Left lung (tissue), 10 donors: ENCODE measurements around the gene FUT2. TPM values are rescaled to one million over a fixed set of nuclear protein-coding genes. Genes with fewer than 3 reads are reported as not detected.

ENCODE experiments used
- ATAC-seq: fragments of 200-7000 bp; cut with Tn5 transposase; one replicate; pipeline ENCODE4 v1.9.1; 2020; ENCODE audit warnings: moderate library complexity
- DNase-seq, 4 donors: peaks; one replicate each; pipeline ENCODE4 v3.0.0-alpha.2; 2013 to 2020
- H3K27ac ChIP-seq, 2 donors: fragments of 200-600 bp; sonication (generic) in 1 of 2; one replicate each; pipeline versions ENCODE4 v1.5.0 to v1.8.0; 2020 to 2021
- H3K27me3 ChIP-seq, 2 donors: fragments of 200-600 bp; sonication (generic) in 1 of 2; one replicate each; pipeline versions ENCODE4 v1.5.0 to v1.8.0; 2020 to 2021
- H3K36me3 ChIP-seq, 2 donors: fragments of 200-600 bp; sonication (generic) in 1 of 2; one replicate each; pipeline versions ENCODE4 v1.5.0 to v1.8.0; 2020 to 2021
- H3K4me1 ChIP-seq, 2 donors: fragments of 200-600 bp; one replicate each; pipeline ENCODE4 v1.8.0; 2021
- H3K4me3 ChIP-seq, 2 donors: fragments of 200-600 bp; sonication (generic) in 1 of 2; one replicate each; pipeline versions ENCODE4 v1.5.0 to v1.8.0; 2020 to 2021; ENCODE audit warnings: mild to moderate bottlenecking in 1 of 2
- H3K9me3 ChIP-seq, 2 donors: fragments of 200-600 bp; sonication (generic) in 1 of 2; one replicate each; pipeline versions ENCODE4 v1.5.0 to v1.8.0; 2020 to 2021
- intact Hi-C, 2 donors: fragments of 100-400 bp; cut with DNase I; formaldehyde crosslinking; loops; one replicate each; pipeline versions ENCODE4 v1.11.2 to v1.14.2; 2022
- polyA plus RNA-seq, 6 donors: library from polyadenylated mRNA; unstranded; fragments of 120-200 nt; gene quantifications; one replicate each; pipeline ENCODE4 v1.2.1, GENCODE V29; 2013; ENCODE audit not compliant: insufficient read length in 6 of 6
- total RNA-seq, 2 donors: library from RNA; stranded (reverse); fragmentation: NEBNext Ultra II Directional; extraction: Animal tissue kit (Norgen Biotek cat#: 25700); gene quantifications; one replicate each; pipeline ENCODE4 v1.2.1, GENCODE V29; 2021
- TF ChIP-seq, protein P1 (sequence below), 2 donors: fragments of 200-600 bp; sonication (generic) in 1 of 2; IDR thresholded peaks; one replicate each; pipeline versions ENCODE4 v1.5.0 to v1.8.0; 2021; ENCODE audit warnings: antibody characterized with exemption in 2 of 2
- donor health status: DM: no; HTN: yes; CAD: no.
- donor health status: DM: no; HTN: no; CAD: no.

The FUT2 gene
- total and polyA plus RNA-seq, 8 donors, result 1.1 to 3.7 (median 2.7) TPM

DNA sequence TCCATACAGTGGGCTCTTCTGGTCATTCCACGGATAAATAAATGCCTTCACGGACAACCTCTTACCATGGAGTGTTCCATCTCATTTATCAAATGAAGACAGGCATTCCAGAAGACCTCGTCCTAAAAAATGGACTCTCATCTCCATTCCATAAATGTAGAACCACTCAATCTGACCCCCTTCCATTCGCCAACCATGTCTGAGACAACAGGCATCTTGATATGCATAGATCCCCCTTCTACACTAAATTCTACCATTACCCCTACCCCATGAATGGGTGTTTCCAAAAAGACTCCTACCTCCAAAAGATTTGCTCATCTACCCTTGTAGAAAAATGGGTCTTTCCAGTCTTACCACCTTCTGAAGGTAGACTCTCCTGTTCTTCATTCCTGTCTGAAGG is 35.7 kb downstream of the FUT2 start:
- Histone ChIP-seq H3K4me3 (no peak overlapping the region), H3K9me3 (peaks cover 0 to 8% of the 10 kb centered on the region in 2 donors), H3K4me1 (peaks cover 0 to 5% of the 10 kb centered on the region in 2 donors), H3K27me3 (no peaks in the 10 kb centered on the region), H3K36me3 (peaks cover 0 to 8% of the 10 kb centered on the region in 2 donors), H3K27ac (no peak overlapping the region)
- intact Hi-C loops, result no loop called here
- TF ChIP-seq, protein P1, sequence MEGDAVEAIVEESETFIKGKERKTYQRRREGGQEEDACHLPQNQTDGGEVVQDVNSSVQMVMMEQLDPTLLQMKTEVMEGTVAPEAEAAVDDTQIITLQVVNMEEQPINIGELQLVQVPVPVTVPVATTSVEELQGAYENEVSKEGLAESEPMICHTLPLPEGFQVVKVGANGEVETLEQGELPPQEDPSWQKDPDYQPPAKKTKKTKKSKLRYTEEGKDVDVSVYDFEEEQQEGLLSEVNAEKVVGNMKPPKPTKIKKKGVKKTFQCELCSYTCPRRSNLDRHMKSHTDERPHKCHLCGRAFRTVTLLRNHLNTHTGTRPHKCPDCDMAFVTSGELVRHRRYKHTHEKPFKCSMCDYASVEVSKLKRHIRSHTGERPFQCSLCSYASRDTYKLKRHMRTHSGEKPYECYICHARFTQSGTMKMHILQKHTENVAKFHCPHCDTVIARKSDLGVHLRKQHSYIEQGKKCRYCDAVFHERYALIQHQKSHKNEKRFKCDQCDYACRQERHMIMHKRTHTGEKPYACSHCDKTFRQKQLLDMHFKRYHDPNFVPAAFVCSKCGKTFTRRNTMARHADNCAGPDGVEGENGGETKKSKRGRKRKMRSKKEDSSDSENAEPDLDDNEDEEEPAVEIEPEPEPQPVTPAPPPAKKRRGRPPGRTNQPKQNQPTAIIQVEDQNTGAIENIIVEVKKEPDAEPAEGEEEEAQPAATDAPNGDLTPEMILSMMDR (IDR thresholded peaks at IDR 0.05), result no peak
- DNase-seq, result no peak
- ATAC-seq, result no peak

- ATAC-seq (no peak), DNase-seq (no peak)
- no peaks in the 10 kb centered on the region for H3K36me3 ChIP-seq
- H3K4me3 ChIP-seq, result no peak overlapping the region
- TF ChIP-seq, protein P1 (IDR thresholded peaks at IDR 0.05), result no peak
- H3K27ac ChIP-seq, result no peak overlapping the region
- intact Hi-C loops, result no loop called here
- peaks cover 4 to 13% of the 10 kb centered on the region in 2 donors for H3K4me1 ChIP-seq
- H3K27me3 ChIP-seq, result peaks cover under 1 to 8% of the 10 kb centered on the region in 2 donors
- H3K9me3 ChIP-seq, result no peaks in the 10 kb centered on the region
Observed at GRCh38 chr19:48734625-48735024, 38.9 kb downstream of the FUT2 start.

DNA sequence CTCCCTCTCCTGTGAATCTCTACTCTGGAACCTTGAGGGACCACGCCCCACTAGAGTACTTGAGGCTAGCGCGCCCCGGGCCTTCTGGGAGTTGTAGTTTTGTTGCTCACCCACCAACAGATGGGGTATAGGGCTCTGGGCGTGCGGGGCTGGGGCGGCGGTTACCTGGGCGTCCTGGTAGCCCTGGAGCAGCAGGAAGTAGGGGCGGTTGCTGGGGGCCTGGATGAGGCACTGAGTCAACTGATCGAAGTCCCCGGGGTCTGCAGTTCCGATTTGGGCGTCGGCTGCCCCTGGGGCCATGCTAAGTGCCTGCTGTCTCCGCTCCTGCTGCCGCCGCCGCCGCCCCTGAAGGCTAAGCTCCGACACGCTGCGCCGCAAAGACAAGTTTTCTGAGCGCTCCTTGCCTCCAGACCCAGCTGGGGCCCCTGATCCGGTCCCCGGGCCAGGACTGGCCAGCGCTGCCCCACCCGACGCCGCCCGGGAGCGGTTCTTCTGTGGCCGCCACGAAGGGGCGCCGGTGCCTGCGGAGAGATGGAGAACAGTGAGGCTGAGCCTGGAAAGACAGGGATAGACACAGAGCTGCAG is 39.4 kb downstream of the FUT2 start:
- ATAC-seq (peak; percentile 39), DNase-seq (peak in 1 of 4 donors; percentile 75)
- Histone ChIP-seq H3K4me1 (peaks cover 4 to 14% of the 10 kb centered on the region in 2 donors), H3K36me3 (no peaks in the 10 kb centered on the region), H3K4me3 (no peak overlapping the region), H3K27ac (no peak overlapping the region), H3K27me3 (peaks cover 5 to 13% of the 10 kb centered on the region in 2 donors), H3K9me3 (no peaks in the 10 kb centered on the region)
- TF ChIP-seq, protein P1 (IDR thresholded peaks at IDR 0.05), result no peak
- intact Hi-C loops, result no loop called here

GRCh38 chr19:48737360-48737998 is 41.7 kb downstream of the FUT2 start:
- H3K4me3 ChIP-seq, result no peak overlapping the region
- intact Hi-C loops, result no loop called here
- peaks cover 4 to 17% of the 10 kb centered on the region in 2 donors for H3K4me1 ChIP-seq
- H3K36me3 ChIP-seq, result no peaks in the 10 kb centered on the region
- peak in 1 of 4 donors; percentile 47 for DNase-seq
- H3K27ac ChIP-seq, result no peak overlapping the region
- H3K27me3 ChIP-seq, result peaks cover 5 to 26% of the 10 kb centered on the region in 2 donors
- no peak for ATAC-seq
- TF ChIP-seq, protein P1 (IDR thresholded peaks at IDR 0.05), result no peak
- no peaks in the 10 kb centered on the region for H3K9me3 ChIP-seq

DNA sequence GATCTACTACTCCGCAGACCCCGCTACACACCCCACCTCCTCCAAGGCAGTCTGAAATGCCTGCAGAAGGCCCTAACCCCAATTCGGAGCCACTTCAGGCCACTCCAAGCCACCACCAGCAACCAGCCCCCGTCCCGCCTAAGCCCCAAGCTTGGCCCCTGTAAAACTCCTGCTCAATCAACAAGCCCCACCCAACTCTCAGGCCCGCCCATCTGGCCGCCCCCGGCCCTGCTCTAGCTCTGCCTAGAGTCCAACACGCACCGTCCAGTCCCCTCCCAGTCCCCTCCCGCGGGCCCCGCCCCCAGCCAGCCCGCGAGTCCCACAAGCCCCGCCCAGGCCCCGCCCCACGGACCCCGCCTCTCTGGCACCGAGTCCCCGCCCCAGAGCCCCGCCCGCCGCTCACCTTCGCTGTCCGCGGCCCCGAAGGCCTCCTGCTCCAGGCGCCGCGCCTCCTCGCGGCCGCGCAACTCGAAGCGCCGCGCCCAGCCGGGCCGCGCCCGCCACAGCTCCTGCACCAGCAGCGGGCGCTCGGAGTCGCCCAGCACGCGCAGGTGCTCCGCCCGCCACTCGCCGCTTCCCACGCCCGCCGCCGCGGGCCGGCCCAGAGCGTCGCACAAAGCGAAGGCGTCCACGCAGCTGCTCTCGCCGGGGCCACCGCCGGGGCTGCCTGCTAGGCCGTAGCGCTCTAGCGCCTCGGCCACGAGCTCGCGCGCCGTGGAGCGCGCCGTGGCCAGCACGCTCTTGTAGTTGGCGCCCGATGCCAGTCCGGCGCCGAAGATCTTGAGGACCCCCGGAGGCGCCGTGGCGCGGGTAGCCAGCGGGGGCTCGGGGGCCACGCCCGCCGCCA is 43.0 kb downstream of the FUT2 start:
- Histone ChIP-seq H3K4me3 (peak overlapping the region; percentile 41 to 56), H3K36me3 (no peaks in the 10 kb centered on the region), H3K4me1 (peaks cover 4 to 17% of the 10 kb centered on the region in 2 donors), H3K27me3 (peaks cover 5 to 26% of the 10 kb centered on the region in 2 donors), H3K9me3 (no peaks in the 10 kb centered on the region), H3K27ac (peak overlapping the region; percentile 53 to 74)
- TF ChIP-seq, protein P1 (IDR thresholded peaks at IDR 0.05), result peak in 1 of 2 donors; percentile 8
- DNase-seq (peak; percentile 70 to 96 (median 92)), ATAC-seq (peak; percentile 91)
- intact Hi-C loops, result no loop called here
